ENCODE results near the gene RFPL3. TPM values are rescaled to one million over a fixed set of nuclear protein-coding genes. Genes with fewer than 3 reads are reported as not detected.
"Not testable (repeated sequence)": the region's sequence is repeated elsewhere in the genome, so short reads cannot be mapped to it uniquely, and the experiment has no call there.

Gene RFPL3
- total RNA-seq, result not detected

- H3K27ac ChIP-seq; H3K27me3 ChIP-seq; H3K4me1 ChIP-seq; intact Hi-C loops (cut with DNase I); DNase-seq (ENCODE audit: extremely low spot score in 2 of 2); H3K36me3 ChIP-seq; H3K4me3 ChIP-seq; H3K9me3 ChIP-seq: not testable (repeated sequence)
These were observed at the start of gene RFPL3 for GRCh38 chr22:32357567-32357966. Gene RFPL3, plus strand, starts transcription at chr22:32357867. Its CDS starts 205 bp downstream, at chr22:32358072.

DNA sequence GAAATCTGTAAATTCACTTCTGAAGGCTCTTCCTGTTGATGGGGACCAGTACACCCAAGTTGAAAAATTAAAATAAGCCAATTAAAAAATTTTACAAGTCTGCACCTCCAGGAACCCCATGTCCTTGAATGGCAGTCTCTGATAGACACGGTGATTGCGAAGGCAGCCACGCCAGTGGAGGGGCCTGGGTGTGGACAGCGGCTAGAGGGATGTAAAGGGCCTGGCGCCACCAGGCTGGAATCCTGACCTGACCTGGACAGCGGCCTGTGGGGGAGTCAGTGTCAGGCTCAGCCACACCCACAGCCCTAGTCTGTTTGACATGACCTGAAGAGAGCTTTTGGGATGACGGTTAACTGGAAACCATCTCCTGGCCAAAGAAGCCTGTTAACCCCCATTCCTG lies 49.5 kb upstream of the RFPL3 start:
- Histone ChIP-seq H3K27ac (no peak overlapping the region), H3K4me3 (no peak overlapping the region), H3K36me3 (no peaks in the 10 kb centered on the region), H3K4me1 (no peaks in the 10 kb centered on the region), H3K9me3 (no peaks in the 10 kb centered on the region), H3K27me3 (no peaks in the 10 kb centered on the region)
- DNase-seq (ENCODE audit: extremely low spot score in 2 of 2), result no peak
- intact Hi-C loops (cut with DNase I), result no loop called here
- TF ChIP-seq POLR2A (IDR thresholded peaks at IDR 0.05), result no peak

DNA sequence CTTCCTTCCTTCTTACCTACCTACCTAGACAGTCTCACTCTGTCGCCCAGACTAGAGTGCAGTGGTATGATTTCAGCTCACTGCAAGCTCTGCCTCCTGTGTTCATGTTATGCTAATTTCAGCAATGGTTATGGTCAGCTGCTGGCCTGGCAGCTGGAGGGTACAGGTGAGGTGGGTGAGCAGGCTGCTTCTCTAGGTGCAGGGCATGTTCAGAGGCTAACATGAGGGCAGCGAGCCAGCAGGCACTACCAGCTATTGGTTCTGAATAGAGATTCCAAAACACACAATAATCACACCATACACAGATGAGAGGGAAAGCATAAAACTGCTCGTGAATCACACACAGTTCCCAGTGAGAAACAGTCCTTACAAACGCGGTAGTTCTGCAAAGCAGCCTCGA lies 48.7 kb upstream of the RFPL3 start:
- TF ChIP-seq POLR2A (IDR thresholded peaks at IDR 0.05) (no peak), CTCF (IDR thresholded peaks at IDR 0.05) (no peak), POLR2AphosphoS5 (IDR thresholded peaks at IDR 0.05; ENCODE audit: insufficient read depth in 1 of 2, low read depth in 1 of 2) (no peak)
- Histone ChIP-seq H3K27ac (no peak overlapping the region), H3K4me3 (no peak overlapping the region), H3K36me3 (no peaks in the 10 kb centered on the region), H3K4me1 (no peaks in the 10 kb centered on the region), H3K27me3 (no peaks in the 10 kb centered on the region), H3K9me3 (no peaks in the 10 kb centered on the region)
- no peak for DNase-seq (ENCODE audit: extremely low spot score in 2 of 2)
- intact Hi-C loops (cut with DNase I), result no loop called here

- H3K9me3 ChIP-seq, result no peaks in the 10 kb centered on the region
- intact Hi-C loops (cut with DNase I), result no loop called here
- H3K4me1 ChIP-seq, result no peaks in the 10 kb centered on the region
- H3K36me3 ChIP-seq, result no peaks in the 10 kb centered on the region
- no peak overlapping the region for H3K27ac ChIP-seq
- no peaks in the 10 kb centered on the region for H3K27me3 ChIP-seq
- TF ChIP-seq POLR2AphosphoS5 (IDR thresholded peaks at IDR 0.05; ENCODE audit: insufficient read depth in 1 of 2, low read depth in 1 of 2) (no peak), POLR2A (IDR thresholded peaks at IDR 0.05) (no peak), CTCF (IDR thresholded peaks at IDR 0.05) (no peak)
- DNase-seq (ENCODE audit: extremely low spot score in 2 of 2), result no peak
- H3K4me3 ChIP-seq, result no peak overlapping the region
These were observed 47.9 kb upstream of the RFPL3 start for GRCh38 chr22:32309585-32310251.

DNA sequence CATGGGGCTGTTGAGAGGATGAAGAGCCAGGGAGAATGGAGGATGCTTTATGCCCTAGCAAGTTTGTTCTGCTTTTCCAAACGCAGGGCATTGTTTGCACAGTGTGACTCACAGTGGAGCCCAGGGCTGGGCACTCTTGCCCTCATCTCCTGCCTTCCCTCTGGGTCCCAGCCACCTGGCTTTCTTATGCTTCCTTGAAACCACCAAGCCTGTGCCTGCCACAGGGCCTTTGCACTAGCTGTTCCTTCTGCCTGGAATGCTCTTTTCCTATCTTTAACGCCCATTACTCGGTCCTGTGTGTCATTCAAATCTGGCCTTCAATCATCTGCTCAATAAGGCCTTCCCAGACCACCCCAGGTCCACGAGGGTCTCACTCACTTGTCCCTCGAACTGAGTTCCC lies 46.9 kb upstream of the RFPL3 start:
- no peaks in the 10 kb centered on the region for H3K27me3 ChIP-seq
- H3K27ac ChIP-seq, result no peak overlapping the region
- intact Hi-C loops (cut with DNase I), result no loop called here
- no peak overlapping the region for H3K4me3 ChIP-seq
- no peaks in the 10 kb centered on the region for H3K9me3 ChIP-seq
- H3K36me3 ChIP-seq, result no peaks in the 10 kb centered on the region
- TF ChIP-seq POLR2A (IDR thresholded peaks at IDR 0.05), result no peak
- TF ChIP-seq POLR2AphosphoS5 (IDR thresholded peaks at IDR 0.05; ENCODE audit: insufficient read depth in 1 of 2, low read depth in 1 of 2), result no peak
- no peak for TF ChIP-seq CTCF (IDR thresholded peaks at IDR 0.05)
- no peaks in the 10 kb centered on the region for H3K4me1 ChIP-seq
- no peak for DNase-seq (ENCODE audit: extremely low spot score in 2 of 2)

GRCh38 chr22:32311551-32312071 lies 46.1 kb upstream of the RFPL3 start:
- H3K9me3 ChIP-seq, result no peaks in the 10 kb centered on the region
- DNase-seq (ENCODE audit: extremely low spot score in 2 of 2), result no peak
- H3K27me3 ChIP-seq, result no peaks in the 10 kb centered on the region
- no peak overlapping the region for H3K27ac ChIP-seq
- TF ChIP-seq POLR2AphosphoS5 (IDR thresholded peaks at IDR 0.05; ENCODE audit: insufficient read depth in 1 of 2, low read depth in 1 of 2) (no peak), CTCF (IDR thresholded peaks at IDR 0.05) (no peak), POLR2A (IDR thresholded peaks at IDR 0.05) (no peak)
- no peak overlapping the region for H3K4me3 ChIP-seq
- intact Hi-C loops (cut with DNase I), result no loop called here
- no peaks in the 10 kb centered on the region for H3K4me1 ChIP-seq
- H3K36me3 ChIP-seq, result no peaks in the 10 kb centered on the region
